Mucosa of descending colon (tissue), 3 donors: ENCODE data around the gene ANKZF1. TPM values are rescaled to one million over a fixed set of nuclear protein-coding genes. Genes with fewer than 3 reads are reported as not detected.
A peak's percentile ranks its signal among the peaks of the same experiment; 100 is the strongest.

Experiments used
- ATAC-seq: fragments of 200-7000 bp; cut with Tn5 transposase; one replicate; pipeline ENCODE4 v1.9.1; 2020; ENCODE audit warnings: mild to moderate bottlenecking, moderate library complexity
- DNase-seq, 3 donors: peaks; one replicate each; pipeline ENCODE4 v3.0.0-alpha.2; 2020
- H3K36me3 ChIP-seq: fragments of 200-600 bp; one replicate; pipeline ENCODE4 v1.8.0; 2021; ENCODE audit warnings: low read depth, mild to moderate bottlenecking
- H3K4me1 ChIP-seq: fragments of 200-600 bp; one replicate; pipeline ENCODE4 v1.8.0; 2021; ENCODE audit warnings: low read depth, mild to moderate bottlenecking
- H3K4me3 ChIP-seq: fragments of 200-600 bp; one replicate; pipeline ENCODE4 v1.8.0; 2021; ENCODE audit warnings: mild to moderate bottlenecking
- H3K9me3 ChIP-seq: fragments of 200-600 bp; one replicate; pipeline ENCODE4 v1.8.0; 2021; ENCODE audit warnings: mild to moderate bottlenecking
- CTCF ChIP-seq: fragments of 200-600 bp; IDR thresholded peaks from one replicate; pipeline ENCODE4 v1.8.0; 2022; ENCODE audit warnings: antibody characterized with exemption, mild to moderate bottlenecking
- intact Hi-C, 2 donors: fragments of 100-400 bp; cut with DNase I in 1 of 2; cut with micrococcal nuclease in 1 of 2; formaldehyde crosslinking; loops; one replicate each; pipeline versions ENCODE4 v1.11.0 to v1.11.1; 2022; cut with DNase I, micrococcal nuclease
- total RNA-seq, 3 donors: library from RNA; stranded (reverse); fragmentation: NEBNext Ultra II Directional in 2 of 3; extraction: Animal tissue kit (Norgen Biotek cat#: 25700) in 2 of 3; gene quantifications; one replicate each; pipeline versions ENCODE4 v1.2.1 to v1.2.4, GENCODE V29; 2021 to 2023
- donor health status: DM: no; HTN: no; CAD: no; lungs with moderate emphysema.
- donor health status: DM: no; HTN: no; CAD: no.
- donor health status: DM: no; HTN: yes; CAD: no.

Gene ANKZF1
- total RNA-seq, 3 donors from 2014 or later = 38.6 to 65.2 (median 47.1) TPM

GRCh38 chr2:219183151-219183772 is 46.3 kb upstream of the ANKZF1 start:
- no peak overlapping the region for H3K4me3 ChIP-seq
- H3K9me3 ChIP-seq = no peaks in the 10 kb centered on the region
- peaks cover 4% of the 10 kb centered on the region for H3K36me3 ChIP-seq
- DNase-seq = peak in 1 of 3 donors; percentile 46
- intact Hi-C loops = no loop called here
- ATAC-seq = peak; percentile 80
- H3K4me1 ChIP-seq = peaks cover 33% of the 10 kb centered on the region
- TF ChIP-seq CTCF = no peak

- no peak for TF ChIP-seq CTCF
- Histone ChIP-seq H3K4me3 (no peak overlapping the region), H3K4me1 (peaks cover 30% of the 10 kb centered on the region), H3K9me3 (no peaks in the 10 kb centered on the region), H3K36me3 (peaks cover 4% of the 10 kb centered on the region)
- no peak for DNase-seq
- intact Hi-C loops = no loop called here
- ATAC-seq = no peak
Observed at GRCh38 chr2:219184121-219184520, 45.5 kb upstream of the ANKZF1 start.

- intact Hi-C loops = no loop called here
- DNase-seq (no peak), ATAC-seq (no peak)
- Histone ChIP-seq H3K4me1 (peaks cover 21% of the 10 kb centered on the region), H3K4me3 (no peak overlapping the region), H3K36me3 (no peaks in the 10 kb centered on the region), H3K9me3 (no peaks in the 10 kb centered on the region)
- no peak for TF ChIP-seq CTCF
Observed at GRCh38 chr2:219186754-219187456, 42.7 kb upstream of the ANKZF1 start.

GRCh38 chr2:219197388-219197787 is 32.2 kb upstream of the ANKZF1 start:
- no peak for DNase-seq

GRCh38 chr2:219198974-219199373 is 30.6 kb upstream of the ANKZF1 start:
- no peaks in the 10 kb centered on the region for H3K36me3 ChIP-seq
- intact Hi-C loops = no loop called here
- no peaks in the 10 kb centered on the region for H3K9me3 ChIP-seq
- TF ChIP-seq CTCF = no peak
- no peak for DNase-seq
- H3K4me1 ChIP-seq = no peaks in the 10 kb centered on the region
- ATAC-seq = no peak
- H3K4me3 ChIP-seq = no peak overlapping the region

More at GRCh38 chr2:219197388-219197787, 32.2 kb upstream of the ANKZF1 start:
- Histone ChIP-seq H3K4me1 (no peaks in the 10 kb centered on the region), H3K9me3 (no peaks in the 10 kb centered on the region), H3K4me3 (no peak overlapping the region), H3K36me3 (no peaks in the 10 kb centered on the region)
- intact Hi-C loops = no loop called here
- TF ChIP-seq CTCF = no peak
- ATAC-seq = no peak
